ENCODE data around the gene SLAMF7.
A peak's percentile ranks its signal among the peaks of the same experiment; 100 is the strongest.
"Not testable (repeated sequence)": the region's sequence is repeated elsewhere in the genome, so short reads cannot be mapped to it uniquely, and the experiment has no call there.

The SLAMF7 gene

DNA sequence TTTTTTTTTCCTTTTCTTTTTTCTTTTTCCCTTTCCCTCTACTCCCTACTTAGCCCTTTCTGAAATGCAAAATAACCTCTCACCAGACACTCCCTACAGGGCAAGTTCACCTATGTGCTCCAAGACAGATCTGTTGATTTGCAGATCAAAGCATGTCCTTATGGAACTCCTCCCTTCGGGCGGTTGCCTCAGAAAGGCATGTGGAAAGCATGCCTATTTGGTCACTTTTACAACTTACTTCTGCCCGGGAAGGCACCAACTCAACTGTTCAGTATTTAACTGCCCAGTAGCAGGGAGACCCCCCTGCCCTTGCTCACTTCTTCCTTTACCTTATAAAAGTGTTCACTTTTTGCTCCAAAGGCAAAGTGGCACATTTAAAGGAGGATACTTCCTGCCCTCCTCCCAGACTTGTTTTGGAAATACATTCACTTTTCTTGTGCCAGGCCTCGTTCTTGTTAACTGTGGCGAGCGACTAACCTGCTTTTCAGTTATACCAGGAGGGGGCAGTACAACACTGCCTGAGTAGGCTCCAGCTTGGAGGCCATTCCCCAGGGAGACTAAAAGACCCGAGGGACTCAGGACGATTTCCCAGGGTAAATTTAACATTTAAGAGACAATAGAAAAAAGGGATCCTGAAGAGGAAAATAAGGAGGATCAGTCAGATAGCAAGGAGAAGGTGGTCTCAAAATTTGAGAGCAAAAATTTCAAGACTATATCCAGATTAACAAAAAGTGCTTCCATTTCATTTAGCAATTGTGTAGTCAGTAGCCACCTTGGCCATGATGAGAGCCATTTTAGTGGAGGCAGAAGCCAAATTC, 12.3 kb upstream of the SLAMF7 start:
- peak; percentile 40 for DNase-seq (ENCODE audit: low read depth)
- H3K4me3 ChIP-seq (ENCODE audit: low read depth, low read length), result no peak overlapping the region
- TF ChIP-seq, protein P1, sequence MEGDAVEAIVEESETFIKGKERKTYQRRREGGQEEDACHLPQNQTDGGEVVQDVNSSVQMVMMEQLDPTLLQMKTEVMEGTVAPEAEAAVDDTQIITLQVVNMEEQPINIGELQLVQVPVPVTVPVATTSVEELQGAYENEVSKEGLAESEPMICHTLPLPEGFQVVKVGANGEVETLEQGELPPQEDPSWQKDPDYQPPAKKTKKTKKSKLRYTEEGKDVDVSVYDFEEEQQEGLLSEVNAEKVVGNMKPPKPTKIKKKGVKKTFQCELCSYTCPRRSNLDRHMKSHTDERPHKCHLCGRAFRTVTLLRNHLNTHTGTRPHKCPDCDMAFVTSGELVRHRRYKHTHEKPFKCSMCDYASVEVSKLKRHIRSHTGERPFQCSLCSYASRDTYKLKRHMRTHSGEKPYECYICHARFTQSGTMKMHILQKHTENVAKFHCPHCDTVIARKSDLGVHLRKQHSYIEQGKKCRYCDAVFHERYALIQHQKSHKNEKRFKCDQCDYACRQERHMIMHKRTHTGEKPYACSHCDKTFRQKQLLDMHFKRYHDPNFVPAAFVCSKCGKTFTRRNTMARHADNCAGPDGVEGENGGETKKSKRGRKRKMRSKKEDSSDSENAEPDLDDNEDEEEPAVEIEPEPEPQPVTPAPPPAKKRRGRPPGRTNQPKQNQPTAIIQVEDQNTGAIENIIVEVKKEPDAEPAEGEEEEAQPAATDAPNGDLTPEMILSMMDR (IDR thresholded peaks at IDR 0.05; ENCODE audit: control insufficient read depth, extremely low read depth, insufficient read depth), result peak; percentile 94

DNA sequence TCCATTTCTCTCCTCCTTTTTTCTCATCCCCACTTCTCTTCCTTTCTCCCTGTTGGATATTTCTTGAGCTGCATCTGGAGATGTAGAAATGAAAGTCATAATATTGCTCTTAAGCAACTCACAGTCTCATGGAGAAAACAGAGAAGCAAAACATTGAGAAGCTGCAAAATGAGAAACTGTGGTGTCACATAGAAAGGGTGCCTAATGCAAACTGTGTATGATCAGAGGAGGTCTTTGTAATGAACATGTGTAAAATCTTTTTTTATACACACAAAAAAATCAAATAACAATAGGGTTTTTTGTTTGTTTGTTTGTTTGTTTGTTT, 11.8 kb upstream of the SLAMF7 start:
- H3K4me3 ChIP-seq (ENCODE audit: low read depth, low read length), result no peak overlapping the region
- TF ChIP-seq, protein P1 (IDR thresholded peaks at IDR 0.05; ENCODE audit: control insufficient read depth, extremely low read depth, insufficient read depth), result no peak
- no peak for DNase-seq (ENCODE audit: low read depth)

DNA sequence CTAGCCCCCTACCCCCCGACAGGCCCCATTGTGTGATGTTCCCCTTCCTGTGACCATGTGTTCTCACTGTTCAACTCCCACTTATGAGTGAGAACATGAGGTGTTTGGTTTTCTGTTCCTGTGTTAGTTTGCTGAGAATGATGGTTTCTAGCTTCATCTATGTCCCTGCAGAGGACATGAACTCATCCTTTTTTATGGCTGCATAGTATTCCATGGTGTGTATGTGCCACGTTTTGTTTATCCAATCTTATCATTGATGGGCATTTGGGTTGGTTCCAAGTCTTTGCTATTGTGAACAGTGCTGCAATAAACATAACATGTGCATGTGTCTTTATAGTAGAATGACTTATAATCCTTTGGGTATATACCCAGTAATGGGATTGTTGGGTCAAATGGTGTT, 7.5 kb upstream of the SLAMF7 start:
- not testable (repeated sequence) for H3K4me3 ChIP-seq (ENCODE audit: low read depth, low read length); DNase-seq (ENCODE audit: low read depth)

DNA sequence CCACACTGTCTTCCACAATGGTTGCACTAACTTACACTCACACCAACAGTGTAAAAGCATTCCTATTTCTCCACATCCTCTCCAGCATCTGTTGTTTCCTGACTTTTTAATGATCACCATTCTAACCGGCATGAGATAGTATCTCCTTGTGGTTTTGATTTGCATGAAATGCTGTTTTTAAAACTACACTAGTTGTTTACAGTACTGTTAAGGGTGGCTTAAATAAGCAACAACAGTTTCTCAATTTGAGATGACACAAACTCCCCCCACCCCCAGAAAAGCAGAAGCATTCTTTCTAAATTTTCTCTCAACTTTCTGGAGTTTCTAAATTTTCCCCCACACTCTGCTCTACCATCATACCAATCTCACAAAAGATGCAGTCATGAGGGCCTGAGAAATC, 7.1 kb upstream of the SLAMF7 start:
- TF ChIP-seq, protein P1 (IDR thresholded peaks at IDR 0.05; ENCODE audit: control insufficient read depth, extremely low read depth, insufficient read depth), result no peak
- DNase-seq (ENCODE audit: low read depth), result no peak

DNA sequence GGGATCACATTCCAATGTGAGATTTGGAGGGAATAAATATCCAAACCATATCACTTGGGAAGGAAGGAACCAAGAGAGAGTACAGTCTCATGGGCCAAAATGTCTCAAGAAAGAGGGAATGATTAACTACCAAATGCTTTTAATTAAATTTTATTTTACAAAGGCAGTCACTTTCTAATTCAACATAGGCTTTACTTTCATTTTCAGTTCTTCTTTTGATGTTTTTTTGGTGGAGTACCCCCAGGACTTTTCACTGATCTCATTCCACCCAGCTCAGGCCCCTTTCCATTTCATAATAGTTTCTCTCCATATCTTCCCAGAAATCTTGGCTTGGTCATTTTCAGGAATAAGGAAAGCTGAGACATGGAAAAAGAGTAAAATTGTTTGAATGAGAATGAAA, 5.1 kb upstream of the SLAMF7 start:
- DNase-seq (ENCODE audit: low read depth), result no peak
- H3K4me3 ChIP-seq (ENCODE audit: low read depth, low read length), result no peak overlapping the region
- TF ChIP-seq, protein P1 (IDR thresholded peaks at IDR 0.05; ENCODE audit: control insufficient read depth, extremely low read depth, insufficient read depth), result no peak

More for the DNA sequence above, 7.1 kb upstream of the SLAMF7 start:
- H3K4me3 ChIP-seq (ENCODE audit: low read depth, low read length), result no peak overlapping the region

DNA sequence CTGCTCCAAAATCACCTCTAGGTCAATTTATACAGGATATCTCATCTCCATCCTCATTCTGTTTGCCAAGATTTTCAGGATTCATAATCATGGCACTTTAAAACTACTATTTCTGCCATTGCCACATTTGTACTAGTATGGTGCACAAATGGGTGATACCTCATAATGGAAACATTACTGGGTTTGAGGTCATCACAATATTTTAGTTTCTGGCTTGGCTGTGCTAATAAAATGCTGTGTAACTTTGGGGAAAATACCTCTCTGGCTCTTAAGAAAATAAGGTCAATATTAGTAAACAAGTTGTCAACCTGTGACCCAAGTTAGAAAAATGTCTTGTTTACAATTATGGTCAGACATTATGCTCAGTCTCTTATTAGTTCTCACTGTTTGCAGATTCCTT, 4.7 kb upstream of the SLAMF7 start:
- TF ChIP-seq, protein P1 (IDR thresholded peaks at IDR 0.05; ENCODE audit: control insufficient read depth, extremely low read depth, insufficient read depth), result no peak
- DNase-seq (ENCODE audit: low read depth), result no peak
- H3K4me3 ChIP-seq (ENCODE audit: low read depth, low read length), result no peak overlapping the region

DNA sequence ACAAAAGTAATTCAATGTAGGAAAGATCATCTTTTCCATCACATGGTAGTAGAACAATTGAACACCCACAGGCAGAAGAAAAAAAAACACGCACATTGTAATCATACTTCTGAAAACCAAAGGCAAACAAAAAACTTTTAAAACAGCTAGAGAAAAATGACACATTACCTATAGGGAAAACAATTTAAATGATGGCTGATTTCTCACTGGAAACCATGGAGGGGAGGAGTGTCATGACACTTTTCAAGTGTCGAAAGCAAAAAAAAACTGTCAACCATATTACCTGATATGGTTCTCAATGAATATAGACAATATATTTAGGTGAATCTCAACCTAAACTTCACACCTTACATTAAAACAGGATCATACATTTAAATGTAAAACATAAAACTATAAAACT, 776 bp upstream of the SLAMF7 start:
- TF ChIP-seq, protein P1 (IDR thresholded peaks at IDR 0.05; ENCODE audit: control insufficient read depth, extremely low read depth, insufficient read depth), result no peak
- DNase-seq (ENCODE audit: low read depth), result no peak
- no peak overlapping the region for H3K4me3 ChIP-seq (ENCODE audit: low read depth, low read length)

All from LNCaP clone FGC (cell line).